ENCODE measurements around the gene LARGE2. TPM values are rescaled to one million over a fixed set of nuclear protein-coding genes. Genes with fewer than 3 reads are reported as not detected.

Gene LARGE2
- total and polyA plus RNA-seq, 10 of the 15 experiments (the other 5 are each of a cell fraction or from before 2014, with no cell fraction given), result 0.03 to 0.41 (median 0.19) TPM; not detected in 6

DNA sequence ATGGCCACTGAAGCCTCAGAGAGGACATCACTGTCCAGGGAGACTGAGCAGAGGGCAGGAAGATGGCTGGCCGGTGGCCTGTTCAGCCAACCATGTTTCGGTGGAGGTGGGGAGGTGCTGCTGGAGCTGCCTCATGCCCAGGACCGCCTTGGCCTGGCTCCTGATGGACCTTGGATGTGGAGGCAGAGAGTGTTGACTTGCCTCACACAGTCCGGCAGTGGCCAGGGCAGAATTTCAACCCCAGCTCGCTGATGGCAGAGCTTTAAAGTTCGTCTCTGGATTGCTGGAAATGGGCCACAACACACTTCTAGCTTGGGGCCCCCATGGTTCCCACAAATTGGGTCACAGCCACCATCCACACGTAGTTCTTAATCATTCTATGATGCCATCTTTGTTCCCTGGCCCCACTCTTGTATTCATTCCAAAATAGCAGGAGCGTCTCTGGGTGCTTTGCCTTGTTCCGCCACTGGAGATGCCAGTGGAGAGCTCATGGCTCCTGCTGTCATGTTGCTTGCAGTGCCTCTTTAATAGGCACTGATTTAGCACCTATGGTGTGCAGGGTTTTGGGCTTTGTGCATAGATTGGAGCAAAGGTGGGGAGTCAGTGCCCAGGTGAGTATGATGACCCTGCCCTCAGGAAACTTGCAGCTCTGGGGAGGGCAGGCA is 31.4 kb upstream of the LARGE2 start (continued):
- TF ChIP-seq NFXL1 (IDR thresholded peaks at IDR 0.05; ENCODE audit: borderline replicate concordance) (no peak), MTA2 (IDR thresholded peaks at IDR 0.05; ENCODE audit: low read depth) (no peak)

DNA sequence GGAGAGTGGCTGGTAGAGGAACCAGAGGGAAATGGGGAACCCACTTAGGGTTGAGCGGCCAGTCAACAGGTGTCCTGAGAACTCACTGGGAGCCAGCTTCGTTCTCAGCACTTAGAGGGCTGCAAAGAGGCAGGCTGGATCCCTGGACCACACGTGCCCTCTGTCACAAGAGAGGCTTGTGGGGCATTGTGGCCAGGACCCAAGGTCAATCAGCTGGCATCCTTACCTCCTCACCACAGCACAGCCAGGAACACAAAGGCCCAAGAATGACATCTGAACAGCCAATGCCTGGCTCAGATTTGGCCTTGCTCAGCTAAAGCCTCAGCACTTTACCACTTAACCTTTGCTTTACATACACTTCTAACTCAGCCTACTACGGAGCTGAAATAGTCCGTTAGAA is 29.6 kb upstream of the LARGE2 start:
- ChIA-PET RAD21 (ENCODE audit: unreplicated experiment) (no interaction called here), CTCF (interaction anchor here (0.7 kb wide), 1 partner anchor 59 kb away, joined by 3 read pairs; no protein-coding TSS in a partner anchor), SMC1A (ENCODE audit: uncharacterized antibody, unreplicated experiment) (interaction anchor here (0.6 kb wide), 1 partner anchor 20 kb away, joined by 3 read pairs; no protein-coding TSS in a partner anchor), POLR2A (interaction anchor here (0.6 kb wide), 1 partner anchor 114 kb away, joined by 3 read pairs; no protein-coding TSS in a partner anchor)
- Histone ChIP-seq H3K9me3 (replicated peaks; ENCODE audit: control insufficient read depth, insufficient read depth, low read length) (no peaks in the 10 kb centered on the region), H3K27me3 (replicated peaks in 1 of 2; ENCODE audit: control insufficient read depth in 2 of 2, insufficient read depth in 2 of 2, low read length in 1 of 2) (peaks cover 0 to 5% of the 10 kb centered on the region in 2 experiments; a peak in 2 of 4 replicates), H4K20me1 (ENCODE audit: control insufficient read depth, insufficient read depth) (no peaks in the 10 kb centered on the region; the same call in 1 of the 2 replicates), H3K4me1 (ENCODE audit: control insufficient read depth, insufficient read depth, low read length) (no peaks in the 10 kb centered on the region), H3K27ac (ENCODE audit: control insufficient read depth, insufficient read depth) (no peak overlapping the region), H3K36me3 (ENCODE audit: control insufficient read depth in 2 of 2, insufficient read depth in 2 of 2, low read length in 1 of 2) (no peaks in the 10 kb centered on the region), H2AFZ (ENCODE audit: control insufficient read depth, low read depth, low read length) (no peak overlapping the region), H3K79me2 (ENCODE audit: control insufficient read depth, insufficient read depth, low read length) (no peaks in the 10 kb centered on the region), H3K4me2 (ENCODE audit: control insufficient read depth, insufficient read depth) (no peak overlapping the region), H3K4me3 (no peak overlapping the region), H3K9ac (ENCODE audit: control insufficient read depth, insufficient read depth, low read length) (no peak overlapping the region)
- in situ Hi-C loops (cut with MboI), result no loop called here
- intact Hi-C loops (cut with micrococcal nuclease; ENCODE audit: unreplicated experiment), result no loop called here
- ATAC-seq, result no peak
- FAIRE-seq, result no peak
- no peak for TF ChIP-seq NRF1 (conservative IDR thresholded peaks at IDR 0.05; ENCODE audit: low read depth, low read length)
- no TSS peak for BruUV-seq (replicated peaks)
- no peak for DNase-seq (ENCODE audit: low read depth, low spot score)
- 22% methylated on average over 5 of the region's 5 CpGs for WGBS (ENCODE audit: insufficient coverage, insufficient replicate concordance, low lambda C conversion rate, missing lambda C conversion rate)

DNA sequence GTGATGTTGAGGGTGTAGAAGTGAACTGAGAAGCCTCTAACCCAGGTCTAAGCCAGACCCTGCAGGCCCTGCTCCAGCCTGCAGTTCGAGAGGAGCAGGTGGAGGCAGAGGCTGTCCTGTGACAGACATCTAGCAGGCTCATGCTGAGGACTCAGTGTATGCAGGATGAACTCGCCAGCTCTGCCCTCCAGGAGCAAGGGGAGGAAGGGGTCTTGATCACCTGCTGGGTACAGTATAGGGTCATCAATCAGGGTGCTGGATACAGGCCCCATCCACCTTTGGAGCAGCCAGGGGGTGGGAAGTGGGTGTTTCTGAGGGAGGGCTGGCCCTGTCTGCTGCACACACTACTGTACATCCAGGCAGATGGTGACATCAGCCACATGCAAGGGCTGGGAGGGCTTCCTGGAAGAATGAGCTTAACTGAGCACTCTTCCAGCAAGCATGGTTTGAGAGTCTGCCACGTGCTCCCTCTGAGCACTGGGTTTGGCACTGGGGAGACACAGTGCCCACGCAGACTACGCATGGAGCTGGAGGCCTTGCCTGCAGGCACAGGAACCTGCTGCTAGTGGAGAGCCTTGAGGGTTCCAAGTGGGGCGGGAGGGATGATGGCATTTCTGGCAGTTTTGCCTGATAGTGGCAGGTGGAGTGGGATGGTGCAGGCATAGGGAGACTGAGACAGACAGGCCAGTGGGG is 27.8 kb upstream of the LARGE2 start:
- no peak for ATAC-seq
- no peaks in the 10 kb centered on the region for H3K79me2 ChIP-seq (ENCODE audit: control insufficient read depth, insufficient read depth, low read length)
- POLR2A ChIA-PET, result no interaction called here

More for the DNA sequence above, 27.8 kb upstream of the LARGE2 start:
- intact Hi-C loops (cut with micrococcal nuclease; ENCODE audit: unreplicated experiment) (no loop called here), in situ Hi-C loops (cut with MboI) (no loop called here)
- Histone ChIP-seq H3K4me2 (ENCODE audit: control insufficient read depth, insufficient read depth) (no peak overlapping the region), H3K4me3 (no peak overlapping the region), H3K9ac (ENCODE audit: control insufficient read depth, insufficient read depth, low read length) (no peak overlapping the region), H4K20me1 (ENCODE audit: control insufficient read depth, insufficient read depth) (no peaks in the 10 kb centered on the region; the same call in 1 of the 2 replicates), H3K9me3 (replicated peaks; ENCODE audit: control insufficient read depth, insufficient read depth, low read length) (no peaks in the 10 kb centered on the region), H3K4me1 (ENCODE audit: control insufficient read depth, insufficient read depth, low read length) (no peaks in the 10 kb centered on the region), H2AFZ (ENCODE audit: control insufficient read depth, low read depth, low read length) (no peak overlapping the region), H3K36me3 (ENCODE audit: control insufficient read depth in 2 of 2, insufficient read depth in 2 of 2, low read length in 1 of 2) (no peaks in the 10 kb centered on the region), H3K27ac (ENCODE audit: control insufficient read depth, insufficient read depth) (no peak overlapping the region), H3K27me3 (replicated peaks in 1 of 2; ENCODE audit: control insufficient read depth in 2 of 2, insufficient read depth in 2 of 2, low read length in 1 of 2) (peaks cover 3 to 8% of the 10 kb centered on the region in 2 experiments; a peak in 2 of 4 replicates)
- DNase-seq (ENCODE audit: low read depth, low spot score) (no peak), FAIRE-seq (no peak)
- 20% methylated on average over 6 of the region's 6 CpGs for WGBS (ENCODE audit: insufficient coverage, insufficient replicate concordance, low lambda C conversion rate, missing lambda C conversion rate)
- ChIA-PET CTCF (interaction anchor here (0.7 kb wide), 1 partner anchor 505 kb away, joined by 3 read pairs; no protein-coding TSS in a partner anchor), SMC1A (ENCODE audit: uncharacterized antibody, unreplicated experiment) (no interaction called here), RAD21 (ENCODE audit: unreplicated experiment) (no interaction called here)
- no TSS peak for BruUV-seq (replicated peaks)
- TF ChIP-seq, protein P1, sequence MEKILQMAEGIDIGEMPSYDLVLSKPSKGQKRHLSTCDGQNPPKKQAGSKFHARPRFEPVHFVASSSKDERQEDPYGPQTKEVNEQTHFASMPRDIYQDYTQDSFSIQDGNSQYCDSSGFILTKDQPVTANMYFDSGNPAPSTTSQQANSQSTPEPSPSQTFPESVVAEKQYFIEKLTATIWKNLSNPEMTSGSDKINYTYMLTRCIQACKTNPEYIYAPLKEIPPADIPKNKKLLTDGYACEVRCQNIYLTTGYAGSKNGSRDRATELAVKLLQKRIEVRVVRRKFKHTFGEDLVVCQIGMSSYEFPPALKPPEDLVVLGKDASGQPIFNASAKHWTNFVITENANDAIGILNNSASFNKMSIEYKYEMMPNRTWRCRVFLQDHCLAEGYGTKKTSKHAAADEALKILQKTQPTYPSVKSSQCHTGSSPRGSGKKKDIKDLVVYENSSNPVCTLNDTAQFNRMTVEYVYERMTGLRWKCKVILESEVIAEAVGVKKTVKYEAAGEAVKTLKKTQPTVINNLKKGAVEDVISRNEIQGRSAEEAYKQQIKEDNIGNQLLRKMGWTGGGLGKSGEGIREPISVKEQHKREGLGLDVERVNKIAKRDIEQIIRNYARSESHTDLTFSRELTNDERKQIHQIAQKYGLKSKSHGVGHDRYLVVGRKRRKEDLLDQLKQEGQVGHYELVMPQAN (conservative IDR thresholded peaks at IDR 0.05), result no peak
- TF ChIP-seq SMARCA5 (IDR thresholded peaks at IDR 0.05) (no peak), TAF1 (IDR thresholded peaks at IDR 0.05; ENCODE audit: borderline replicate concordance, low read depth, low read length) (no peak)
- TF ChIP-seq, protein P2, sequence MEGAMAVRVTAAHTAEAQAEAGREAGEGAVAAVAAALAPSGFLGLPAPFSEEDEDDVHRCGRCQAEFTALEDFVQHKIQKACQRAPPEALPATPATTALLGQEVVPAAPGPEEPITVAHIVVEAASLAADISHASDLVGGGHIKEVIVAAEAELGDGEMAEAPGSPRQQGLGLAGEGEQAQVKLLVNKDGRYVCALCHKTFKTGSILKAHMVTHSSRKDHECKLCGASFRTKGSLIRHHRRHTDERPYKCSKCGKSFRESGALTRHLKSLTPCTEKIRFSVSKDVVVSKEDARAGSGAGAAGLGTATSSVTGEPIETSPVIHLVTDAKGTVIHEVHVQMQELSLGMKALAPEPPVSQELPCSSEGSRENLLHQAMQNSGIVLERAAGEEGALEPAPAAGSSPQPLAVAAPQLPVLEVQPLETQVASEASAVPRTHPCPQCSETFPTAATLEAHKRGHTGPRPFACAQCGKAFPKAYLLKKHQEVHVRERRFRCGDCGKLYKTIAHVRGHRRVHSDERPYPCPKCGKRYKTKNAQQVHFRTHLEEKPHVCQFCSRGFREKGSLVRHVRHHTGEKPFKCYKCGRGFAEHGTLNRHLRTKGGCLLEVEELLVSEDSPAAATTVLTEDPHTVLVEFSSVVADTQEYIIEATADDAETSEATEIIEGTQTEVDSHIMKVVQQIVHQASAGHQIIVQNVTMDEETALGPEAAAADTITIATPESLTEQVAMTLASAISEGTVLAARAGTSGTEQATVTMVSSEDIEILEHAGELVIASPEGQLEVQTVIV (IDR thresholded peaks at IDR 0.05; ENCODE audit: borderline replicate concordance, partially characterized antibody), result no peak

All from GM12878 (cell line).